SH-SY5Y (cell line): ENCODE data around the gene SSTR4.

Experiments used
- GATA2 ChIP-seq: IDR thresholded peaks from 2 replicates; pipeline ENCODE4 v1.6.1; 2011; ENCODE audit warnings: mild to moderate bottlenecking, low read depth, low read length
- GATA3 ChIP-seq: IDR thresholded peaks from 2 replicates; pipeline ENCODE4 v1.6.1; 2011; ENCODE audit warnings: low read depth, mild to moderate bottlenecking, low read length, moderate library complexity

- TF ChIP-seq GATA2 (no peak), GATA3 (no peak)
These were observed 2.9 kb upstream of the SSTR4 start for GRCh38 chr20:23032056-23032749.
